Midbrain (tissue), 1 donor: ENCODE data around the gene PHLDB3.
A peak's percentile ranks its signal among the peaks of the same experiment; 100 is the strongest.
"Not testable (repeated sequence)": the region's sequence is repeated elsewhere in the genome, so short reads cannot be mapped to it uniquely, and the experiment has no call there.

Experiments
- DNase-seq: peaks from one replicate; lab custom pipeline; 2025; lab: John Stamatoyannopoulos, UW

PHLDB3 gene

DNA sequence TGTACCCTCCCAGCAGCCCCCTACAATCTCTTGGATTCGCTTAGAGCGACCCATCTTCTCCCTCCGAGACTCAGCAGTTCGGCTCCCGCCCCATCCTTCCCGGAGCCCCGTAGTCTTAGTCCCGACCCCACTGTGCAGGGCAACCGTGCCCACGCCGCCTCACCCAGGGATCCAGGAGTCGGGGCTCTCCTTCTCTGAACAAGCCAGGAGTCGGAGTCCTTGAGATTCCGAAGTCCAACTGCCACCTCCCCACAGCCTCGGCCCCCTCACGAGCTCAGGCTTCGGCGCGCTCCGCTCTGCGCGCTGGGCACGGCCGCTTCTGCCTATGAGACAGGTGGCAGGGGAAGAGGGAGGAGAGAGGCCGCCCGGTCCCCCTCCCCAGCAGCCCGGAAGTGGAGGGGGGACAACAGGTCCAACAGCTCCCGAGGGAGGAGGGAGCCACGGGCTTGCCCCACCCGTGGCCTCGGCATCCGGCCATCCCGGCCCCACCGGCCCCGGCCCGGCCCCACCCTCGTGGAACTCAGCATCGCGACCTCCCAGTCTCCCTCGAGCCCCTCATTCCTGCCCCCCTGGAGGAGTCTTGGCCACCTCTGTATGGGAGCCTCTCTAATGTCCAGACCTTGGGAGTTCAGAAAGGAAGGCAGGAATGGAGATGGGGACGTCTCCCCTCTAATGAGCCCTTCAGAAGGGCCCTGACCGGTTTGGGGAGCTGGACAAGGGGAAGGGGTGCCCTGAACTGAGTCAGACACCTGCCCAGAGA, at the start of gene PHLDB3:
PHLDB3 (minus strand) TSS at position 321 of the 760 bp plus-strand sequence. CDS start 628 bp downstream, outside the sequence.
- DNase-seq, result no peak

GRCh38 chr19:43553656-43554055, 49.1 kb upstream of the PHLDB3 start:
- no peak for DNase-seq

- DNase-seq, result no peak
Measured at GRCh38 chr19:43552616-43553015, 48.1 kb upstream of the PHLDB3 start.

DNA sequence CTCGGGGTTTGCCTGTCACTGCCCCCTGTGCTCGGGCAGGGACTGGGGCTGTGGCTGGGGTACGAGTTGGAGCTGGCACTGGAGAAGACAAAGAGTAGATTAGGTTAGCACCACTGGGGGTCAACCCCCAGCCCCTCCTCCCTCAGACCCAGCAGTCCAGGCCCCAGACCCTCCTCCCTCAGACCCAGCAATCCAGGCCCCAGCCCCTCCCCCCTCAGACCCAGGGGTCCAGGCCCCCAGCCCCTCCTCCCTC, 47.6 kb upstream of the PHLDB3 start:
- no peak for DNase-seq

GRCh38 chr19:43551399-43552197, 47.1 kb upstream of the PHLDB3 start:
- DNase-seq, result no peak

DNA sequence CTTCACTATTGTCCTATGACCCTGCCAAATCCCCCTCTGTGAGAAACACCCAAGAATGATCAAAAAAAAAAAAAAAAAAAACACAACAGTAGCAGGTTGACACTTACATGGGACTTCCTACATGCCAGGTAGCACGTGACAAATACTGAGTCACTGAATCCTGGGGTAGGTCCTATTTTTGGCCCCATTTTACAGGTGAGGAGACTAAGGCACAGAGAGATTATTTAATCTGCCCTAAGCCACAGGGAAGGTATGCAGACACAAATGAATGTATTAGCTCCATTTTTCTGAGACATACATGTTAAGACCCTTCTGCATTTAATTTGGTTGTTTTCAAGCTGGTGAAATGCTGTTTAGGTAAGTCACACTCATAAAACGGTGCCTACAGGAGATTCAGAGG, 44.2 kb upstream of the PHLDB3 start:
- no peak for DNase-seq

DNA sequence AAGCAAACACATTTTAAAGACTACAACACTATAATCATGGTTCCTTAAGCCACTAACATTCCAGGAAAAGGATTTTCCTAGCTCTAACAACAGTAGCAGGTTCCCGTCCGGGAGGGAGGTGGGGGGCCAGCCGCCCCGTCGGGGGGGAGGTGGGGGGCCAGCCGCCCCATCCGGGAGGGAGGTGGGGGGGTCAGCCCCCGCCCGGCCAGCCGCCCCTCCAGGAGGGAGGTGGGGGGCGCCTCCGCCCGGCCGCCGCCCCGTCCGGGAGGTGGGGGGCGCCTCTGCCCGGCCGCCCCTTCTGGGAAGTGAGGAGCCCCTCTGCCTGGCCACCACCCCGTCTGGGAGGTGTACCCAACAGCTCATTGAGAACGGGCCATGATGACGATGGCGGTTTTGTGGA, 43.4 kb upstream of the PHLDB3 start:
- DNase-seq, result not testable (repeated sequence)

DNA sequence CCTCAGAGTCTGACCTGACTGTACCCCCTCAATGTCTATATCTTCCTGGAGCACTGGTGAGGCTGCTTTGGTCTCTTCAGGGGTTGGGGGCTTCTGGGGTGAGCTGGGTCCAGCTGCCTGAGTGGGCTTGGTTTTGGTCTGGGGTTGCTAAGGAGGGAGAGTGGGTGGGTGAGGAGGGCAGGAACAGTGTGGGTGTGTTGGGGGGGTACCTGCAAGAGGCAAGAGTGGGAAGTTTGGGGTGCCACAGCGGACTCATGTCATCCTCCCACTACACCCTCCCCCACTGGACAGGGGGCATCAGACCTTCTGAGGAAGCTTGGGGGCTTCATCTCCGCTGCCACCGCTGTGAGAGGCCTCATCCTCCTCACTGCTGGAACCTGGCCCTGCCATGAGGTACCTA, 42.0 kb upstream of the PHLDB3 start:
- no peak for DNase-seq

DNA sequence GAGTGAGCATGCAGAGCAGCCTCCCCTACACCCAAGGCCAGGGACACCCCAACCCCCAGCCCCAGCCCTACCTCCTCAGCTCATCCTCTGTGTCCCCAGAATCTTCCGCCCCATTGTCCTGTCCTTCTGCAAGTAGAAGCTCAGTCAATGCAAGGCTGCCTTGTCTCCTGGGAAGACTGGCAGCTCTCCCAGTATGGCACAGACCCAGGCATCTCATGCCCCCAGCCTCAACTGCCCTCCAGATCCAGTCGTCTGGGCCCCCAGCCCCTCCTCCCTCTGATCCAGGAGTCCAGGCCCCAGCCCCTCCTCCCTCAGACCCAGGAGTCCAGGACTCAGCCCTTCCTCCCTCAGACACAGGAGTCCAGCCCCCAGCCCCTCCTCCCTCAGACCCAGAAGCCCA, 41.4 kb upstream of the PHLDB3 start:
- DNase-seq, result no peak

GRCh38 chr19:43545276-43545675, 40.7 kb upstream of the PHLDB3 start:
- no peak for DNase-seq

GRCh38 chr19:43544077-43544476, 39.5 kb upstream of the PHLDB3 start:
- no peak for DNase-seq

- no peak for DNase-seq
Measured at GRCh38 chr19:43541920-43542650, 37.5 kb upstream of the PHLDB3 start.

- DNase-seq, result no peak
Measured at GRCh38 chr19:43540381-43540780, 35.8 kb upstream of the PHLDB3 start.

DNA sequence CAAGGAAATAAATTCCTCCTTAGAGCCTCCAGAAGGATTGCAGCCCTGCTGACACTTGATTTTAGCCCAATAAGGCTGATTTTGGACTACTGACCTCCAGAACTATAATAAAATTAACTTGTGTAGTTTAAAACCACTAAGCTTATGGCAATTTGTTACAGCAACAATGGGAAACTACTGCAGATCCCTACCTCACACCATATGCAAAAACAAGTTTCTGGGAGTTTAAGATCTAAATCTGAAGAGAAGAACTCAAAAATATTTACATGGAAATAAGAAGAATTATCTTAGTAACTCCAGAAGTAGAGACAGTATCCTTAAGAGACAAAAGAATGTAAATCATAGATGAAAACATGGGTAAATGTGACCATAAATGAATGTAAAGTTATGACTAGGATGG, 34.4 kb upstream of the PHLDB3 start:
- DNase-seq, result no peak

DNA sequence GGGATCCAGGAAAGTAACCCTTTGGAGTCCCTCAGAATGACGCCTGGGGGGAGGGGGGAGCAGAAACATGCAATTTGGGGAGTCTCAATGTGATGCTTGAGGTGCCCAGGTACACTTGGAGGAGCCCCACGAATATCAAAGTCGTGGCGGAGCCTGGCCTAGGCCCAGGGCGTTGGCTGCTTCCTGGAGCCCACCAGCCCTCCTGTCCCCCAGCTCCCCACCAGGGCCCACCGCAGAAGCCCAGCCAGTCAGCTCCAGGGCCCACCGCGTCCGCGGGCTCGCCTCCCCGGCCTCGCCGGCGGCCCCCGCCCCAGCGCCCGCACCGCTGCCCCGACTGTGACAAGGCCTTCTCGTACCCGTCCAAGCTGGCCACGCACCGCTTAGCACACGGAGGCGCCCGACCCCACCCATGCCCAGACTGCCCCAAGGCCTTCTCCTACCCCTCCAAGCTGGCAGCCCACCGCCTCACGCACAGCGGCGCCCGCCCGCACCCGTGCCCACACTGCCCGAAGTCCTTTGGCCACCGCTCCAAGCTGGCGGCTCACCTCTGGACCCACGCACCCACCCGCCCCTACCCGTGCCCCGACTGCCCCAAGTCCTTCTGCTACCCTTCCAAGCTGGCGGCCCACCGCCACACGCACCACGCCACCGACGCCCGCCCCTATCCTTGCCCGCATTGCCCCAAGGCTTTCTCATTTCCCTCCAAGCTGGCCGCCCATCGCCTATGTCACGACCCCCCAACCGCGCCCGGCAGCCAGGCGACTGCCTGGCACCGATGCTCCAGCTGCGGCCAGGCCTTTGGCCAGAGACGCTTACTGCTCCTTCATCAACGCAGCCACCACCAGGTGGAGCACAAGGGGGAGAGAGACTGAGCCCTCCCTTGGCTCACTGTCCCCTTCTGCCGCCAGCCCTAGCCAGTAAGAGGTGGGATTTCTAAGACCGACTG, 30.5 kb upstream of the PHLDB3 start:
- peak; percentile 59 for DNase-seq

DNA sequence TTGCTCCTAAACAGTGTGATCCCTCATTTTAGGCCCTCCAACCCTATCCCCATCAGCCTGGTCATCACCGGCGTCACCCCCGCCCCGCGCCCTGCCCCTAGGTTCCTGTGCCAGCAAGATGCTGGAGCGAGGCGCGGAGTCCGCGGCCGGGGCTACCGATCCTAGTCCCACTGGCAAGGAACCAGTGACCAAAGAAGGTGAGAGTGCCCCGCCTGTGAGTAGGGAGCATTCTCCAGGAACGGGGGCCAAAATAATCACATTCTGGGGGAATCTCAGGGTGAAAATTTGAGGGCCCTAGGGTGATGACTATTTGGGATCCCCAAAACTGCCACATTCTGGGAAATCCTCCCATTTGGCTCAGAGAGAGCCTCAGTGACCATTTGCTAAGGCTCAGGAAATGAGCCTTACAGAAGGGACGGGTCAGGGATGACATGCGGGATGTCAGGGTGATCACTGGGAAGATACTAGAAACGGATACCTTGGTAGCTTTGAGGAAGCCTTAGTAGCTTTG, 29.8 kb upstream of the PHLDB3 start:
- peak; percentile 17 for DNase-seq

DNA sequence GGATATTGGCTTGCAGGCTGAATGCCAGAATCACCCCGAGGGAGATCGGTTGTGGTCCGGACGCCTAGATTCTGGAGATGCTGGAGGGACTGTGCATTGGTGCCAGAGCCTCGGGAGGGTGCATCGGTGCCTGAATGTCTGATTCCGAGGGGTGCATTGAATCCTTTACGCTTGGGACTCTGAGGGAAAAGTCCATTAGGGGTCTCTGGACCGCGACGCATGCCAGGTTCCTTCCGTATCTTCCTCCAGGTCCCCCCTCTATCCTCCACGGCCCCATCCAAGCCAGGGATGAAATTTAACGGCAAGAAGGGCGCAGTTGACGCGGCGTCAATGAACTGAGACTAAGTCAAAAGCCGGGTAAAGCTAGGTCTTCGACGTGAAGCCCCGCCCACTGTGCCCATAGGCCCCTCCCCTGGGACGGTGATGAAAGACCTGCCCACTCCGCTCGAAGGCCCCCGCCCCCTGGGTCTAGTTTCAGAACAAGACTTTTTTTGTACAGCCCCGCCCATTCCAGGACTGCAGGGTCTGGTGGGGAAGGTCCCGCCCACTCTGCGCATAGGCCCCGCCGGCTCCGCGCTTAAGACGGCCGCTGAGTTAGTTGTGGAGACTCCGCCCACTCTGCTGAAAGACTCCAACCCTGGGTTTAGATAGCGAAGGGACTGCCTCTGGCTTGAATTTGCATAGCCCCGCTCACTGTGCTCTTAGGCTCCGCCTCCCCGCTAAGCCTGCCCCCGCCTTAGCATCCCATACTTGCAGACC, 29.2 kb upstream of the PHLDB3 start:
- peak; percentile 83 for DNase-seq

DNA sequence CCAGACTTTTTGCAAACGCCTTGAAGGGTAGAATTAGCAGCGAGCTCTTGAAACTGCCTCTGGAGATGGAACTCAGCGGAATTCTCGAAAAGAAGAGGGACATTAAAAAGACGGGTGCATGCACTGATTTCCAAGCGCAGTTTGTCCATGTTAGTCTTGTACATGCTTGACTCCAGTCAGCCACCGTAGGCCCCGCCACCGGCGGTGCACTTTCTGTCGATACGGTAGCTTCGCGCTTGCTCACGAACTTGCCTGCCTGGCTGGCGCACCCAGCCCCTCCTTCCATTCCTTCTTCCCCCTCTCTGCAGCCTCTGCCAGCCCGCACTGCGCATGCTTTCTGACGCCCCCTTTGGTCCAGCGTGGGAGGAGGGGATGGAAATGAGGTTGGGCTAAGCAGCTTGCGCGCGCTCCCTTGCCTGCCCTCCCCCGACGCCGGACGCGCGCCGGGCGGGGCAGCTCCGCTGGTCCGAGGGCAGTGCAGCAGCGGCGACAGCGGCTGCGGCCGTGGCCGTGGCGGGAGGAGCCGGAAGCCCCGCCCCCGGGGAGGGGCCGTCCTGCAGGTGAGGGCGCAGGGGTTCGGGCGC, 28.5 kb upstream of the PHLDB3 start, which contains the start of gene ZNF575:
ZNF575 (plus strand) TSS at position 227 of the 584 bp plus-strand sequence. CDS start 1,235 bp downstream, outside the sequence.
- peak; percentile 92 for DNase-seq

DNA sequence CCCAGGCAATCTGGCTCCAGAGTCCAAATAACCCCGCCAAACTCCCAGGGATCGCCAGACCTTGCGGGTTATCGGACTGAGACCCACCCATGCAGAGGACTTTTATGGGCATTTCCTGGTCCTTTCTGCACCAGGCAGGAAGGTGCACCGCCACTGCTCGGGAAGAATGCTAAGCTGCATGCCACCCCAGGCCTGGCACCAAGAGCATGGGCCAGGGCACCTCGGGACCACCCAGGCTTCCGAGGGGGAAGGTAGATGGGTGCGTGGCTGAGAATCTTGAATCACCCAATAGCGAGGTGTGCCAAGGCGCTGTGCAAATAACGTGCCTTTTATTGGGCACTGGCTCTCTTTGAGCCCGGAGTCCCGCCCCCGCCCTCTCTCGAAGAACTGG, 28.0 kb upstream of the PHLDB3 start:
- peak; percentile 70 for DNase-seq
